ENCODE measurements around the gene PSORS1C1. TPM values are rescaled to one million over a fixed set of nuclear protein-coding genes. Genes with fewer than 3 reads are reported as not detected.
"Not testable (repeated sequence)": the region's sequence is repeated elsewhere in the genome, so short reads cannot be mapped to it uniquely, and the experiment has no call there.

PSORS1C1 gene
- total RNA-seq, 2 donors from 2014 or later, result 2.2 to 5.6 TPM

GRCh38 chr6:31178143-31179041 lies 63.8 kb downstream of the PSORS1C1 start:
- H3K36me3 ChIP-seq, result no peaks in the 10 kb centered on the region
- H3K27ac ChIP-seq, result peak overlapping the region; percentile 23
- intact Hi-C loops (cut with DNase I), result no loop called here
- no peak overlapping the region for H3K4me3 ChIP-seq
- TF ChIP-seq CTCF (IDR thresholded peaks at IDR 0.05), result no peak
- peak; percentile 58 for DNase-seq
- no peak overlapping the region for H3K9ac ChIP-seq (ENCODE audit: low read depth in 2 of 2, low read length in 2 of 2)
- no peaks in the 10 kb centered on the region for H3K27me3 ChIP-seq
- H3K4me1 ChIP-seq, result peaks cover 8% of the 10 kb centered on the region
- H3K9me3 ChIP-seq, result no peaks in the 10 kb centered on the region

DNA sequence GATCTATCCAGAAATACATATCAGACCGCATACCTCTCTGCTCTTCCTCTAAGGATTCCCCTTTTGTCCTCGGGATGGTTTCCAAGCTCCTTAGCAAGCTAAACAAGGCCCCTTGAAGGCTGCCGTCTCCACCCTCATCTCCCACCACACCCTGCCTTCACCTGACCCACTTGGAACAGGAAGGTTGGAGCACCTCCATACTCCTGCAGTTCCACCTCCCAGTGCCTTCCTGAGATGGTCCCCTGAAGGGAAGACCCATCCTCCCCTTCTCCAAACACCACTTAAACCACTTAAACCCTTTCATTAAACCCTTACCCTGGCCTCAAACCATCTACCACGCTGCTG lies 64.4 kb downstream of the PSORS1C1 start:
- H3K36me3 ChIP-seq, result no peaks in the 10 kb centered on the region
- no peaks in the 10 kb centered on the region for H3K9me3 ChIP-seq
- H3K4me3 ChIP-seq, result no peak overlapping the region
- TF ChIP-seq CTCF (IDR thresholded peaks at IDR 0.05), result no peak
- peak overlapping the region; percentile 23 for H3K27ac ChIP-seq
- H3K9ac ChIP-seq (ENCODE audit: low read depth in 2 of 2, low read length in 2 of 2), result no peak overlapping the region
- no peaks in the 10 kb centered on the region for H3K27me3 ChIP-seq
- intact Hi-C loops (cut with DNase I), result no loop called here
- peak; percentile 60 for DNase-seq
- peaks cover 8% of the 10 kb centered on the region for H3K4me1 ChIP-seq

DNA sequence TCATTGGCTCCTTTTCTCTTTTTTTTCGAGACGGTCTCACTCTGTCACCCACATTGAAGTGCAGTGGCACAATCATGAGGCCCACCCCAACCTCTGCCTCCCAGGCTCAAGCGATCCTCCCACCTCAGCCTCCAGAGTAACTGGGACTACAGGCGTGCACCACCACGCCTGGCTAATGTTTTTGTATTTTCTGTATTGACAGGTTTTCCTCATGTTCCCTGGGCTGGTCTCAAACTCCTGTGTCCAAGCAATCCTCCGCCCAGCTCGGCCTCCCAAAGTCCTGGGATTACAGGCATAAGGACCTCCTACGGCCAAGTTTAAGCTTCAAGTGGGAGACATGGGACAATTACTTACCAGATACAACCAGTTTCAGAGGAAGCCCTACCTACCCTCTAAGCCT lies 65.3 kb downstream of the PSORS1C1 start:
- Histone ChIP-seq H3K9ac (ENCODE audit: low read depth in 2 of 2, low read length in 2 of 2) (no peak overlapping the region), H3K27ac (no peak overlapping the region), H3K27me3 (no peaks in the 10 kb centered on the region), H3K4me1 (peaks cover 8% of the 10 kb centered on the region), H3K36me3 (no peaks in the 10 kb centered on the region), H3K9me3 (no peaks in the 10 kb centered on the region), H3K4me3 (no peak overlapping the region)
- DNase-seq, result no peak
- TF ChIP-seq CTCF (IDR thresholded peaks at IDR 0.05), result no peak
- intact Hi-C loops (cut with DNase I), result no loop called here

GRCh38 chr6:31180500-31180899 lies 65.9 kb downstream of the PSORS1C1 start:
- DNase-seq, result peak; percentile 49
- Histone ChIP-seq H3K9ac (ENCODE audit: low read depth in 2 of 2, low read length in 2 of 2) (no peak overlapping the region), H3K27me3 (no peaks in the 10 kb centered on the region), H3K27ac (no peak overlapping the region), H3K9me3 (no peaks in the 10 kb centered on the region), H3K36me3 (no peaks in the 10 kb centered on the region), H3K4me1 (peaks cover 8% of the 10 kb centered on the region), H3K4me3 (peak overlapping the region; percentile 3)
- intact Hi-C loops (cut with DNase I), result no loop called here
- no peak for TF ChIP-seq CTCF (IDR thresholded peaks at IDR 0.05)

- H3K36me3 ChIP-seq; H3K27ac ChIP-seq; H3K9me3 ChIP-seq; DNase-seq; intact Hi-C loops (cut with DNase I); H3K27me3 ChIP-seq; H3K9ac ChIP-seq (ENCODE audit: low read depth in 2 of 2, low read length in 2 of 2); H3K4me3 ChIP-seq; H3K4me1 ChIP-seq: not testable (repeated sequence)
Observed at GRCh38 chr6:31183287-31183686, 68.7 kb downstream of the PSORS1C1 start.

- H3K27me3 ChIP-seq; H3K27ac ChIP-seq; H3K4me1 ChIP-seq; intact Hi-C loops (cut with DNase I); H3K36me3 ChIP-seq; H3K4me3 ChIP-seq; H3K9me3 ChIP-seq; H3K9ac ChIP-seq (ENCODE audit: low read depth in 2 of 2, low read length in 2 of 2); DNase-seq: not testable (repeated sequence)
Observed at GRCh38 chr6:31183859-31184258, 69.3 kb downstream of the PSORS1C1 start.

DNA sequence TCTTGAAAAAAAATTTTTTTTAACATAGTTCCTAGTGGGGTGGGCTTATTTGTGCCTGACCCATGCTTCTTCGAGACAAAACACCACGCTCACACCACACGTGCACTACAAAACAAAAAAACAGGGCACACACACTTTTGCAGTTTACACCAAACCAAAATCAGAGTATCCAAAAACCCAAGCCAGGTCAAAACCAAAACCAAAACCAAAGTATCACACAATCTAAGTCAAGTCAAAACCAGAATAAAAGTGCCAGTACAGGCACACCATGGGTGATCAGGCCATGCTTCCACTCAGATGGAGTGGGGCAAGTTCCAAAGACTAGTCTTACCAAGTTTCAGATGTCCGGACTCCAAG lies 71.1 kb downstream of the PSORS1C1 start:
- Histone ChIP-seq H3K4me3 (peak overlapping the region; percentile 23), H3K9ac (ENCODE audit: low read depth in 2 of 2, low read length in 2 of 2) (peak overlapping the region; percentile 53 to 78), H3K27ac (peak overlapping the region; percentile 96)
- H3K27me3 ChIP-seq, DNase-seq, H3K4me1 ChIP-seq, H3K36me3 ChIP-seq, H3K9me3 ChIP-seq: not testable (repeated sequence)
- intact Hi-C loops (cut with DNase I), result loop anchor here (2.0 kb wide), 1 partner anchor 41 kb away; no protein-coding TSS in a partner anchor
